Mesendoderm (in vitro differentiated cells): ENCODE measurements around the gene CMTR1.

Source experiments
- DNase-seq: peaks from one replicate; pipeline ENCODE4 v3.0.0; 2013
- H2AK5ac ChIP-seq: 2 replicates; pipeline ENCODE4 v1.6.1; 2013; ENCODE audit warnings: low read length, inconsistent platforms
- H2BK120ac ChIP-seq: 2 replicates; pipeline ENCODE4 v1.6.1; 2013; ENCODE audit warnings: low read depth, mild to moderate bottlenecking, low read length, moderate library complexity, mixed read lengths
- H2BK15ac ChIP-seq: replicated peaks from 2 replicates; pipeline ENCODE4 v1.6.1; 2013; ENCODE audit warnings: low read depth, mild to moderate bottlenecking, moderate library complexity
- H2BK5ac ChIP-seq: 2 replicates; pipeline ENCODE4 v1.6.1; 2013; ENCODE audit warnings: low read length, inconsistent platforms
- H3K18ac ChIP-seq: 2 replicates; pipeline ENCODE4 v1.6.1; 2013; ENCODE audit warnings: mild to moderate bottlenecking, low read length, mixed read lengths
- H3K23ac ChIP-seq: one replicate; pipeline ENCODE4 v1.6.1; 2013; ENCODE audit warnings: low read length
- H3K27ac ChIP-seq: 2 replicates; pipeline ENCODE4 v1.5.1; 2013; ENCODE audit warnings: low read depth, mild to moderate bottlenecking, inconsistent platforms, low read length, moderate library complexity
- H3K27me3 ChIP-seq: 2 replicates; pipeline ENCODE4 v1.6.1; 2013; ENCODE audit warnings: low read length, control low read depth, mild to moderate bottlenecking, inconsistent platforms; ENCODE audit not compliant: insufficient read depth, poor library complexity
- H3K36me3 ChIP-seq: 2 replicates; pipeline ENCODE4 v1.6.1; 2013; ENCODE audit warnings: low read length, inconsistent platforms; ENCODE audit not compliant: control insufficient read depth, insufficient read depth
- H3K4ac ChIP-seq: one replicate; pipeline ENCODE4 v1.6.1; 2013; ENCODE audit warnings: low read depth, mild to moderate bottlenecking, low read length, moderate library complexity
- H3K4me1 ChIP-seq: 2 replicates; pipeline ENCODE4 v1.6.1; 2013; ENCODE audit warnings: low read depth, low read length, inconsistent platforms; ENCODE audit not compliant: control insufficient read depth
- H3K4me2 ChIP-seq: 2 replicates; pipeline ENCODE4 v1.6.1; 2013; ENCODE audit warnings: low read length
- H3K4me3 ChIP-seq: 2 replicates; pipeline ENCODE4 v1.5.1; 2013; ENCODE audit warnings: mild to moderate bottlenecking, low read length
- H3K56ac ChIP-seq: one replicate; pipeline ENCODE4 v1.6.1; 2013; ENCODE audit warnings: low read length
- H3K79me1 ChIP-seq: 2 replicates; pipeline ENCODE4 v1.6.1; 2013; ENCODE audit warnings: low read length, inconsistent platforms
- H3K79me2 ChIP-seq: 2 replicates; pipeline ENCODE4 v1.6.1; 2013; ENCODE audit warnings: mild to moderate bottlenecking, low read length; ENCODE audit not compliant: control insufficient read depth, insufficient read depth
- H3K9ac ChIP-seq: 2 replicates; pipeline ENCODE4 v1.6.1; 2013; ENCODE audit warnings: low read length, inconsistent platforms
- H4K5ac ChIP-seq: one replicate; pipeline ENCODE4 v1.6.1; 2013; ENCODE audit warnings: low read length
- H4K8ac ChIP-seq: one replicate; pipeline ENCODE4 v1.6.1; 2013; ENCODE audit warnings: low read depth, mild to moderate bottlenecking, control low read depth, low read length, moderate library complexity
- WGBS: extraction: QIAGEN DNeasy Blood & Tissue Kit; methylation state at CpG from one replicate; pipeline ENCODE4 v1.1.7; 2013; ENCODE audit warnings: low lambda C conversion rate, missing lambda C conversion rate; ENCODE audit not compliant: insufficient coverage; ENCODE audit errors: extremely low coverage; 5-methylcytosine and 5-hydroxymethylcytosine counted together

CMTR1 gene

GRCh38 chr6:37406726-37407341, 26.2 kb upstream of the CMTR1 start:
- Histone ChIP-seq H3K79me2 (no peaks in the 10 kb centered on the region), H3K56ac (no peak overlapping the region), H2BK5ac (no peak overlapping the region), H3K4me2 (no peak overlapping the region), H4K8ac (no peak overlapping the region), H3K4me3 (no peak overlapping the region), H3K36me3 (no peaks in the 10 kb centered on the region), H3K4me1 (no peaks in the 10 kb centered on the region), H3K23ac (no peak overlapping the region), H3K18ac (no peak overlapping the region), H3K27me3 (no peaks in the 10 kb centered on the region), H2BK15ac (no peak overlapping the region), H3K9ac (no peak overlapping the region), H3K4ac (no peak overlapping the region), H3K27ac (no peak overlapping the region), H2BK120ac (no peak overlapping the region), H4K5ac (no peak overlapping the region), H3K79me1 (no peaks in the 10 kb centered on the region), H2AK5ac (no peak overlapping the region)
- no CpG with 5 or more reads among the region's 3 CpGs for WGBS
- no peak for DNase-seq

DNA sequence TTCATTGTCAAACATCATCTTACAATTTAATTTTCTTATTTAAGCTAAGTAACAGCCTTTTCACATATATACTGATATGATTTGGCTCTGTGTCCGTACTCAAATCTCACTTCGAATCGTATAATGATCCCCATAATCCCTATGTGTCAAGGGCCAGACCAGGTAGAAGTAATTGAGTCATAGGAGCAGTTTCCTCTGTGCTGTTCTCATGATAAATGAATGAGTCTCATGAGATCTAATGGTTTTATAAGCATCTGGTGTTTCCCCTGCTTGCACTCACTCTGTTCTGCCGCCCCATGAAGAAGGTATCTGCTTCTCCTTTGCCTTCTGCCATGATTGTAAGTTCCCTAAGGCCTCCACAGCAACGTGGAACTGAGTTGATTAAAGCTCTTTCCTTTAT, 25.1 kb upstream of the CMTR1 start:
- DNase-seq: no peak
- Histone ChIP-seq H3K79me1 (no peaks in the 10 kb centered on the region), H3K27me3 (no peaks in the 10 kb centered on the region), H3K56ac (no peak overlapping the region), H3K27ac (no peak overlapping the region), H2BK120ac (no peak overlapping the region), H3K23ac (no peak overlapping the region), H3K4me2 (no peak overlapping the region), H4K8ac (no peak overlapping the region), H3K79me2 (no peaks in the 10 kb centered on the region), H3K36me3 (no peaks in the 10 kb centered on the region), H2AK5ac (no peak overlapping the region), H3K18ac (no peak overlapping the region), H3K4me1 (no peaks in the 10 kb centered on the region), H3K4ac (no peak overlapping the region), H2BK5ac (no peak overlapping the region), H2BK15ac (no peak overlapping the region), H3K9ac (no peak overlapping the region), H4K5ac (no peak overlapping the region), H3K4me3 (no peak overlapping the region)
- 100% methylated on average over 2 of the region's 5 CpGs for WGBS

DNA sequence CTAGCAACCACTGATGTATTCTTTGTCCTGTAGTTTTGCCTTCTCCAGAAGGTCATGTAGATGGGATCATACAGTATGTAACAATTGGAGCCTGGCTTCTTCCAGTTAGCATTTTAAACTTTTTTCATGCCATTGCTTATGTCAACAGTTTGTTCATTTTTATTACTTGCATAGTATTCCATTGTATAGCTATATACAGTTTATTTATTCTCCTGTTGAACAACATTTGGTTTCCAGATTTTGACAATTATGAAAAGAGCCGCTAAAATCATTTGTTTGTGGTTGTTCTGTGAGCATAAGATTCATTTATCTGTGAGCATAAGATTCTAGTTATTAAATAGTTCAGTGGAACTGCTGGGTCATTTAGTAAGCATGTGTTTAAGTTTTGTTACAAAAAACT, 23.5 kb upstream of the CMTR1 start:
- Histone ChIP-seq H3K56ac (no peak overlapping the region), H3K4me3 (no peak overlapping the region), H3K18ac (no peak overlapping the region), H3K4me2 (no peak overlapping the region), H2BK120ac (no peak overlapping the region), H4K8ac (no peak overlapping the region), H3K9ac (no peak overlapping the region), H2BK5ac (no peak overlapping the region), H3K79me2 (no peaks in the 10 kb centered on the region), H3K27me3 (no peaks in the 10 kb centered on the region), H3K4ac (no peak overlapping the region), H3K36me3 (no peaks in the 10 kb centered on the region), H3K4me1 (no peaks in the 10 kb centered on the region), H3K23ac (no peak overlapping the region), H4K5ac (no peak overlapping the region), H3K27ac (no peak overlapping the region), H2BK15ac (no peak overlapping the region), H3K79me1 (no peaks in the 10 kb centered on the region), H2AK5ac (no peak overlapping the region)
- WGBS: no CpG with 5 or more reads among the region's 1 CpG
- no peak for DNase-seq

DNA sequence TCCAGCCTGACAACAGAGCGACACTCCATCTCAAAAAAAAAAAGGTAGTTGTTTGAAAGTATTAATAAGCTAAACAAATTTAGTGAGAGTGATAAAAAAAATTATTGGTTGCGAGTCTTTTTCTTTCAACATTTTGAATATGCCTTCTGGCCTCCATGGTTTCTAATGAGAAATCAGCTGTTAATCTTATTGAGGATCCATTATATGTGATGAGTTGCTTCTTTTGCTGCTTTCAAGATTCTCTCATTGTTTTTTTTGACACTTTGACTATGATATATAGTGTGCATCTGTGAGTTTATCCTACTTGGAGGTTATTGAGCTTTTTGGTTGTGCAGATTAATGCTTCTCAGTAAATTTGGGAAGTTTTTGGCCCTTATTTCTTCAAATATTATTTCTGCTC, 15.6 kb upstream of the CMTR1 start:
- Histone ChIP-seq H3K9ac (no peak overlapping the region), H2BK120ac (no peak overlapping the region), H3K79me1 (no peaks in the 10 kb centered on the region), H3K18ac (no peak overlapping the region), H3K56ac (no peak overlapping the region), H3K4me2 (no peak overlapping the region), H3K4me1 (no peaks in the 10 kb centered on the region), H2BK15ac (no peak overlapping the region), H3K79me2 (no peaks in the 10 kb centered on the region), H4K5ac (no peak overlapping the region), H4K8ac (no peak overlapping the region), H2BK5ac (no peak overlapping the region), H3K36me3 (no peaks in the 10 kb centered on the region), H3K27me3 (no peaks in the 10 kb centered on the region), H3K23ac (no peak overlapping the region), H3K27ac (no peak overlapping the region), H2AK5ac (no peak overlapping the region), H3K4me3 (no peak overlapping the region), H3K4ac (no peak overlapping the region)
- WGBS: 100% methylated on average over 1 of the region's 2 CpGs
- no peak for DNase-seq

DNA sequence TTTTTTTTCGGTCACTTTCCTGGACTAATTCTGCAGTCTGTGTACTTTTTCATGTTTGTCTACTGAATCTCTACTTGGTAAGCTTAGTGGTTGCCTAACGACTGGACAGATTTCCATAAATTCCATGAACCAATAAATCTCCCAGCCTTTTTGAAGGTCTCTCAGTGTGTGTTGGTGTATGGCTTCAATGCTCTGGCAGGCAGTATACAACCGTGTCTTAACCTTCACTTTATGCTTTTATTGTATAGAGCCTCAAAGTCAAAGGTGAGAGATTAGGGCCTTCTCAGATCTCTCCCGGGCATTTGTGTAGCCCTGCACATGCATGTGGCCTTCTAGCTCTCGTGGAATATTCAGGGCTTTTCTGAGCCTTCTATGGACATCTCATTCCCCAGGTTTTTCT, 14.3 kb upstream of the CMTR1 start:
- no peak overlapping the region for H4K8ac ChIP-seq
- no peak overlapping the region for H3K4me3 ChIP-seq
- H3K27me3 ChIP-seq: no peaks in the 10 kb centered on the region
- H3K4me1 ChIP-seq: no peaks in the 10 kb centered on the region
- H2BK15ac ChIP-seq: no peak overlapping the region
- H3K9ac ChIP-seq: no peak overlapping the region
- no peak overlapping the region for H3K27ac ChIP-seq
- H3K56ac ChIP-seq: no peak overlapping the region
- no CpG with 5 or more reads among the region's 5 CpGs for WGBS
- H3K4ac ChIP-seq: no peak overlapping the region
- H2BK5ac ChIP-seq: no peak overlapping the region
- no peaks in the 10 kb centered on the region for H3K79me2 ChIP-seq
- H4K5ac ChIP-seq: no peak overlapping the region
- H3K18ac ChIP-seq: no peak overlapping the region
- H2AK5ac ChIP-seq: no peak overlapping the region
- no peak overlapping the region for H3K4me2 ChIP-seq
- no peak overlapping the region for H2BK120ac ChIP-seq
- DNase-seq: no peak
- H3K23ac ChIP-seq: no peak overlapping the region
- no peaks in the 10 kb centered on the region for H3K79me1 ChIP-seq
- H3K36me3 ChIP-seq: no peaks in the 10 kb centered on the region
